Measurements from ENCODE around the gene TBC1D22A. TPM values are rescaled to one million over a fixed set of nuclear protein-coding genes. Genes with fewer than 3 reads are reported as not detected.
A peak's percentile ranks its signal among the peaks of the same experiment; 100 is the strongest.

Gene TBC1D22A
- total and polyA plus RNA-seq, 4 experiments from 2014 or later: 20.6 to 49.2 (median 36.7) TPM

DNA sequence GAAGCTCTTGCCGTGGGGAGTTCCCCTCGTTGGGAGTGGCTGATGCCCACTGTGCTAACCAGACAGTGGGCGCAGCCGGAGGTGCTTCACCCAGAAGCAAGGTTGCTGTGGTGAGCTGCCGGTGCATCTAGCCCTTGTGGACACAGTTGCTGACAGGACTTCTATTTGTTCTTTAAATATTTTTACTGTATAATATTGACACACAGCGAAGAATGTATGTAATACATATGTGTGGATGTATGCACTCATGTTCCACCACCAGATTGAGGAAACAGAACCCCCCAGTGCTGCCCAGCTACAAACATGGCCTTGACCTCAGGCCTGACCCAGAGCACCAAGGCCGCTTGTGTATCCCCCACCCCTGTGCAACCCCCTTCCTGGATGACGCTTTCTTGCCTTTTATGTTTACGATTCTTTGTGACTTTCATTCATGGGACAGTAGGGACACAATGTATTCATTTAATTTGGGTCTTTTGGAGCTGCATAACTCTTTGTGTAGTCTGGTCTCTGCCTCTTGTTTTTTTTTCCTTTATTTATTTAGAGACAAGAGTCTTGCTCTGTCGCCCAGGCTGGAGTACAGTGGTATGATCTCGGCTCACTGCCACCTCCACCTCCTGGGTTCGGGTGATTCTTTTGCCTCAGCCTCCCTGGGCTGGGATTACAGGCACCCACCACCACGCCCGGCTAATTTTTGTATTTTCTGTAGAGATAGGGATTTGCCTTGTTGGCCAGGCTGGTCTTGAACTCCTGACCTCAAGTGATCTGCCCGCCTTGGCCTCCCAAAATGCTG lies 132.6 kb downstream of the TBC1D22A start:
- H3K36me3 Mint-ChIP-seq: peaks cover 36 to 71% of the 10 kb centered on the region in 2 donors
- Histone ChIP-seq H3K27ac (ENCODE audit: low read depth, low read length) (no peak overlapping the region), H3K36me3 (ENCODE audit: insufficient read depth, low read length) (peaks cover 25% of the 10 kb centered on the region), H3K4me3 (ENCODE audit: low read length in 2 of 2) (no peak overlapping the region), H3K27me3 (ENCODE audit: insufficient read depth, low read length) (no peaks in the 10 kb centered on the region), H3K9me3 (ENCODE audit: control insufficient read depth in 1 of 2, low read length in 2 of 2) (no peaks in the 10 kb centered on the region), H3K4me1 (ENCODE audit: insufficient read depth, low read length) (no peaks in the 10 kb centered on the region)
- no peaks in the 10 kb centered on the region for H3K27me3 Mint-ChIP-seq
- no peaks in the 10 kb centered on the region for H3K9me3 Mint-ChIP-seq
- peak overlapping the region in 1 of 7 donors; percentile 32 for H3K27ac Mint-ChIP-seq
- intact Hi-C loops (cut with micrococcal nuclease): no loop called here
- CTCF ChIA-PET (ENCODE audit: partially characterized antibody): no interaction called here
- H3K4me1 Mint-ChIP-seq: peaks cover 13 to 16% (median 15%) of the 10 kb centered on the region in 4 donors
- POLR2A ChIA-PET (ENCODE audit: partially characterized antibody): no interaction called here
- no peak for DNase-seq
- no peak overlapping the region for H3K4me3 Mint-ChIP-seq

GRCh38 chr22:46895753-46896152 lies 133.3 kb downstream of the TBC1D22A start:
- H3K36me3 Mint-ChIP-seq: peaks cover 39 to 68% of the 10 kb centered on the region in 2 donors
- H3K27ac Mint-ChIP-seq: peak overlapping the region in 1 of 7 donors; percentile 77
- ChIA-PET POLR2A (ENCODE audit: partially characterized antibody) (no interaction called here), CTCF (ENCODE audit: partially characterized antibody) (no interaction called here)
- Histone ChIP-seq H3K9me3 (ENCODE audit: control insufficient read depth in 1 of 2, low read length in 2 of 2) (no peaks in the 10 kb centered on the region), H3K36me3 (ENCODE audit: insufficient read depth, low read length) (peaks cover 25% of the 10 kb centered on the region), H3K27me3 (ENCODE audit: insufficient read depth, low read length) (no peaks in the 10 kb centered on the region), H3K4me3 (ENCODE audit: low read length in 2 of 2) (no peak overlapping the region), H3K4me1 (ENCODE audit: insufficient read depth, low read length) (no peaks in the 10 kb centered on the region), H3K27ac (ENCODE audit: low read depth, low read length) (no peak overlapping the region)
- peaks cover 14 to 17% (median 15%) of the 10 kb centered on the region in 4 donors for H3K4me1 Mint-ChIP-seq
- no peaks in the 10 kb centered on the region for H3K27me3 Mint-ChIP-seq
- no peak overlapping the region for H3K4me3 Mint-ChIP-seq
- intact Hi-C loops (cut with micrococcal nuclease): no loop called here
- H3K9me3 Mint-ChIP-seq: no peaks in the 10 kb centered on the region
- no peak for DNase-seq

- no peak overlapping the region for H3K27ac ChIP-seq (ENCODE audit: low read depth, low read length)
These were observed 133.7 kb downstream of the TBC1D22A start for GRCh38 chr22:46896166-46896565.

GRCh38 chr22:46896568-46897245 lies 134.3 kb downstream of the TBC1D22A start:
- Histone ChIP-seq H3K4me3 (ENCODE audit: low read length in 2 of 2) (no peak overlapping the region), H3K27ac (ENCODE audit: low read depth, low read length) (no peak overlapping the region), H3K4me1 (ENCODE audit: insufficient read depth, low read length) (no peaks in the 10 kb centered on the region), H3K36me3 (ENCODE audit: insufficient read depth, low read length) (peaks cover 22% of the 10 kb centered on the region), H3K9me3 (ENCODE audit: control insufficient read depth in 1 of 2, low read length in 2 of 2) (no peaks in the 10 kb centered on the region), H3K27me3 (ENCODE audit: insufficient read depth, low read length) (no peaks in the 10 kb centered on the region)
- no peak overlapping the region for H3K4me3 Mint-ChIP-seq
- POLR2A ChIA-PET (ENCODE audit: partially characterized antibody): no interaction called here
- no peaks in the 10 kb centered on the region for H3K9me3 Mint-ChIP-seq
- CTCF ChIA-PET (ENCODE audit: partially characterized antibody): no interaction called here
- peaks cover 14 to 20% (median 16%) of the 10 kb centered on the region in 4 donors for H3K4me1 Mint-ChIP-seq
- H3K27ac Mint-ChIP-seq: peak overlapping the region in 3 of 7 donors; percentile 5 to 77 (median 19)
- no peaks in the 10 kb centered on the region for H3K27me3 Mint-ChIP-seq
- no peak for DNase-seq
- H3K36me3 Mint-ChIP-seq: peaks cover 39 to 64% of the 10 kb centered on the region in 2 donors
- intact Hi-C loops (cut with micrococcal nuclease): no loop called here

More at GRCh38 chr22:46896166-46896565, 133.7 kb downstream of the TBC1D22A start:
- no peaks in the 10 kb centered on the region for H3K27me3 Mint-ChIP-seq
- H3K27ac Mint-ChIP-seq: peak overlapping the region in 1 of 7 donors; percentile 77
- H3K9me3 Mint-ChIP-seq: no peaks in the 10 kb centered on the region
- ChIA-PET CTCF (ENCODE audit: partially characterized antibody) (no interaction called here), POLR2A (ENCODE audit: partially characterized antibody) (no interaction called here)
- H3K9me3 ChIP-seq (ENCODE audit: control insufficient read depth in 1 of 2, low read length in 2 of 2): no peaks in the 10 kb centered on the region
- H3K36me3 ChIP-seq (ENCODE audit: insufficient read depth, low read length): peaks cover 25% of the 10 kb centered on the region
- H3K4me3 Mint-ChIP-seq: no peak overlapping the region
- peaks cover 14 to 17% (median 16%) of the 10 kb centered on the region in 4 donors for H3K4me1 Mint-ChIP-seq
- no peaks in the 10 kb centered on the region for H3K4me1 ChIP-seq (ENCODE audit: insufficient read depth, low read length)
- DNase-seq: no peak
- peaks cover 39 to 64% of the 10 kb centered on the region in 2 donors for H3K36me3 Mint-ChIP-seq
- no peaks in the 10 kb centered on the region for H3K27me3 ChIP-seq (ENCODE audit: insufficient read depth, low read length)
- no peak overlapping the region for H3K4me3 ChIP-seq (ENCODE audit: low read length in 2 of 2)
- intact Hi-C loops (cut with micrococcal nuclease): no loop called here

DNA sequence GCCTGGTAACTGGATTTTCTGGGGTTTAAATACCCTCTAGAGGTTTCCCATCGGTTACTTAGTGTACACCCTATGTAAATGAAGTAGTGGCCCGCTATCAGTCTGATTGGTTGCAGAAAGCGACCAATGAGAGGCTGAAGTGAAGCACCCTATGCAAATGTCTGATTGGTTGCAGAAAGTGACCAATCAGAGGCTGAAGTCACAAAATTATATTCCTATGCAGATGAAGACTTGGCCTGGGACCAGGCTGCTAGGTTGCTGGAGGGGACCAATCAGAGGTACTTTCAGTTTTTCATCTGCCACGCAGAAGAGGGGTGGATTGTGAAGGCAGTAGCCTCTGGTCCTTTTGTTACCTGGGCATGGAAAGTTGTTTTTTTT lies 134.8 kb downstream of the TBC1D22A start:
- Histone ChIP-seq H3K4me1 (ENCODE audit: insufficient read depth, low read length) (no peaks in the 10 kb centered on the region), H3K27ac (ENCODE audit: low read depth, low read length) (no peak overlapping the region), H3K4me3 (ENCODE audit: low read length in 2 of 2) (no peak overlapping the region), H3K9me3 (ENCODE audit: control insufficient read depth in 1 of 2, low read length in 2 of 2) (no peaks in the 10 kb centered on the region), H3K27me3 (ENCODE audit: insufficient read depth, low read length) (no peaks in the 10 kb centered on the region), H3K36me3 (ENCODE audit: insufficient read depth, low read length) (peaks cover 17% of the 10 kb centered on the region)
- Mint-ChIP-seq H3K27me3 (no peaks in the 10 kb centered on the region), H3K9me3 (no peaks in the 10 kb centered on the region), H3K27ac (peak overlapping the region in 1 of 7 donors; percentile 70), H3K4me3 (no peak overlapping the region), H3K36me3 (peaks cover 39 to 64% of the 10 kb centered on the region in 2 donors), H3K4me1 (peaks cover 14 to 20% (median 16%) of the 10 kb centered on the region in 4 donors)
- DNase-seq: no peak
- ChIA-PET POLR2A (ENCODE audit: partially characterized antibody) (no interaction called here), CTCF (ENCODE audit: partially characterized antibody) (no interaction called here)
- intact Hi-C loops (cut with micrococcal nuclease): no loop called here

- Mint-ChIP-seq H3K9me3 (no peaks in the 10 kb centered on the region), H3K27ac (peak overlapping the region in 1 of 7 donors; percentile 43), H3K4me3 (no peak overlapping the region), H3K4me1 (peaks cover 15% of the 10 kb centered on the region in 4 donors), H3K36me3 (peaks cover 20 to 41% of the 10 kb centered on the region in 2 donors), H3K27me3 (no peaks in the 10 kb centered on the region)
- Histone ChIP-seq H3K36me3 (ENCODE audit: insufficient read depth, low read length) (peaks cover 7% of the 10 kb centered on the region), H3K4me3 (ENCODE audit: low read length in 2 of 2) (no peak overlapping the region), H3K4me1 (ENCODE audit: insufficient read depth, low read length) (no peaks in the 10 kb centered on the region), H3K27me3 (ENCODE audit: insufficient read depth, low read length) (no peaks in the 10 kb centered on the region), H3K27ac (ENCODE audit: low read depth, low read length) (no peak overlapping the region), H3K9me3 (ENCODE audit: control insufficient read depth in 1 of 2, low read length in 2 of 2) (no peaks in the 10 kb centered on the region)
- intact Hi-C loops (cut with micrococcal nuclease): no loop called here
- CTCF ChIA-PET (ENCODE audit: partially characterized antibody): no interaction called here
- DNase-seq: no peak
- POLR2A ChIA-PET (ENCODE audit: partially characterized antibody): no interaction called here
These were observed 138.1 kb downstream of the TBC1D22A start for GRCh38 chr22:46900549-46900948.

DNA sequence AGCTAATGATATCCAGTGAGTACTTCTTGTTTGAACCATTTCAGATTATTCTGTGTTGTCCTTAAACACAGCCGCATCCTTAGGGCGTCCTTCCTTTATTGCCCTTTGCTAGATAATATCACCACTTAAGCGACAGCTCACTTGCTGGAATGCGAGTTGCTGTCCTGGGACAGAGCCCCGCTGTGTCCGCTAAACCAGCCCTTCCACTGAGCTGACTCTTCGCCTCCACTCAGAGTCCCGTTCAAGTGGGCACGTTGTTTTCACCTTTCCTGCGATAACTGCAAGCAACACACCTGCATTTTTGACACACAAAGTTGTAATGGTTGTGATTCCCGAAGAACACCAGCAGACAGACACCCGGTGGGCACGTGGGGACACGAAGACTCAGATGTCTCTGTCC lies 140.0 kb downstream of the TBC1D22A start:
- CTCF ChIA-PET (ENCODE audit: partially characterized antibody): no interaction called here

More for the DNA sequence above, 140.0 kb downstream of the TBC1D22A start:
- H3K9me3 ChIP-seq (ENCODE audit: control insufficient read depth in 1 of 2, low read length in 2 of 2): no peaks in the 10 kb centered on the region
- peaks cover 12% of the 10 kb centered on the region for H3K36me3 ChIP-seq (ENCODE audit: insufficient read depth, low read length)
- intact Hi-C loops (cut with micrococcal nuclease): no loop called here
- no peaks in the 10 kb centered on the region for H3K27me3 Mint-ChIP-seq
- DNase-seq: no peak
- H3K4me3 Mint-ChIP-seq: no peak overlapping the region
- H3K4me1 ChIP-seq (ENCODE audit: insufficient read depth, low read length): no peaks in the 10 kb centered on the region
- H3K27me3 ChIP-seq (ENCODE audit: insufficient read depth, low read length): no peaks in the 10 kb centered on the region
- no peak overlapping the region for H3K27ac ChIP-seq (ENCODE audit: low read depth, low read length)
- H3K9me3 Mint-ChIP-seq: peaks cover 0 to 2% (median 0%) of the 10 kb centered on the region in 8 donors
- peaks cover 5 to 9% (median 7%) of the 10 kb centered on the region in 4 donors for H3K4me1 Mint-ChIP-seq
- H3K36me3 Mint-ChIP-seq: peaks cover 6 to 26% of the 10 kb centered on the region in 2 donors
- H3K4me3 ChIP-seq (ENCODE audit: low read length in 2 of 2): no peak overlapping the region
- H3K27ac Mint-ChIP-seq: no peak overlapping the region
- POLR2A ChIA-PET (ENCODE audit: partially characterized antibody): no interaction called here

Measured in CD4-positive, alpha-beta memory T cell (primary cell).